H1 (cell line): ENCODE measurements around the gene PLCB1. TPM values are rescaled to one million over a fixed set of nuclear protein-coding genes. Genes with fewer than 3 reads are reported as not detected.

Experiments
- CTCF ChIA-PET: fragments of 300-600 bp; sonication (Branson Sonifier 250); formaldehyde crosslinking; loops from one replicate; lab custom pipeline; 2021; ENCODE audit not compliant: partially characterized antibody; lab: Charles Lee
- POLR2A ChIA-PET: fragments of 300-600 bp; sonication (Branson Sonifier 250); formaldehyde crosslinking; loops from one replicate; lab custom pipeline; 2021; ENCODE audit warnings: inconsistent platforms; ENCODE audit not compliant: partially characterized antibody; lab: Charles Lee
- DNase-seq, 2 experiments: peaks; one replicate each; pipeline versions ENCODE4 v3.0.0 to v3.0.0-alpha.2; 2010 to 2022; ENCODE audit warnings: low spot score in 2 of 2, low read depth in 1 of 2, mixed read lengths in 1 of 2
- FAIRE-seq: peaks from 2 replicates; lab custom pipeline; 2011; peaks lifted over from hg19 to GRCh38; lab: Jason Lieb, UNC
- H2AFZ ChIP-seq: 2 replicates; pipeline ENCODE4 v1.8.1; 2012; ENCODE audit warnings: low read length, inconsistent platforms
- H2AK5ac ChIP-seq: 2 replicates; pipeline ENCODE4 v1.6.1; 2013; ENCODE audit warnings: low read depth, low read length
- H2BK120ac ChIP-seq: replicated peaks from 2 replicates; pipeline ENCODE3; 2013; ENCODE audit warnings: low read depth, low read length, inconsistent platforms
- H2BK12ac ChIP-seq: 2 replicates; pipeline ENCODE4 v1.6.1; 2013; ENCODE audit warnings: low read depth, low read length
- H2BK15ac ChIP-seq: 2 replicates; pipeline ENCODE4 v1.6.1; 2013; ENCODE audit warnings: low read length
- H2BK20ac ChIP-seq: 2 replicates; pipeline ENCODE4 v1.6.1; 2013; ENCODE audit warnings: low read length
- H2BK5ac ChIP-seq: 2 replicates; pipeline ENCODE4 v1.6.1; 2013; ENCODE audit warnings: low read depth, low read length
- H3K14ac ChIP-seq: 2 replicates; pipeline ENCODE4 v1.6.1; 2013; ENCODE audit warnings: inconsistent platforms; ENCODE audit not compliant: insufficient read length
- H3K18ac ChIP-seq: 2 replicates; pipeline ENCODE4 v1.6.1; 2013; ENCODE audit warnings: low read length; ENCODE audit errors: extremely low read depth
- H3K23ac ChIP-seq: 2 replicates; pipeline ENCODE4 v1.6.1; 2013; ENCODE audit warnings: inconsistent platforms; ENCODE audit not compliant: insufficient read length
- H3K23me2 ChIP-seq: 2 replicates; pipeline ENCODE4 v1.6.1; 2013; ENCODE audit warnings: low read depth, low read length
- H3K27ac ChIP-seq: 2 replicates; pipeline ENCODE4 v1.6.1; 2011; ENCODE audit warnings: low read depth, low read length, inconsistent platforms
- H3K27me3 ChIP-seq, 4 experiments: replicated peaks in 1 of 4; 1 replicate in 1 of 4; 2 replicates in 3 of 4; pipeline versions ENCODE4 v1.6.1 to v1.8.1; 2011 to 2013; ENCODE audit warnings: low read length in 3 of 4, mild to moderate bottlenecking in 3 of 4, inconsistent platforms in 2 of 4, mixed read lengths in 2 of 4, moderate library complexity in 1 of 4; ENCODE audit not compliant: control insufficient read depth in 3 of 4, insufficient read depth in 3 of 4; ENCODE audit errors: extremely low read depth in 1 of 4
- H3K36me3 ChIP-seq, 4 experiments: 2 replicates each; pipeline versions ENCODE4 v1.6.1 to v1.8.1; 2011 to 2013; ENCODE audit warnings: mild to moderate bottlenecking in 4 of 4, low read length in 3 of 4, moderate library complexity in 2 of 4, control low read depth in 1 of 4, inconsistent platforms in 1 of 4; ENCODE audit not compliant: insufficient read depth in 4 of 4, control insufficient read depth in 2 of 4
- H3K4ac ChIP-seq: replicated peaks from 2 replicates; pipeline ENCODE3; 2013; ENCODE audit warnings: low read length, low read depth, mixed read lengths, inconsistent platforms; ENCODE audit not compliant: insufficient read length
- H3K4me1 ChIP-seq, 4 experiments: replicated peaks in 1 of 4; 1 replicate in 1 of 4; 2 replicates in 3 of 4; pipeline versions ENCODE4 v1.6.1 to v1.8.1; 2011 to 2013; ENCODE audit warnings: low read length in 3 of 4, inconsistent platforms in 2 of 4, mixed read lengths in 1 of 4; ENCODE audit not compliant: insufficient read depth in 4 of 4, control insufficient read depth in 3 of 4
- H3K4me2 ChIP-seq, 2 experiments: 2 replicates each; pipeline versions ENCODE4 v1.6.1 to v1.8.1; 2011 to 2013; ENCODE audit warnings: low read depth in 2 of 2, low read length in 2 of 2, control low read depth in 1 of 2, inconsistent platforms in 1 of 2, mild to moderate bottlenecking in 1 of 2; ENCODE audit not compliant: insufficient read depth in 1 of 2
- H3K4me3 ChIP-seq, 4 experiments: fragments of 200-600, 300-600 bp in 1 of 4; sonication (generic), shearing (Covaris generic), sonication (Bioruptor Twin) in 1 of 4; 2 replicates each; pipeline versions ENCODE4 v1.5.1 to v1.8.1; 2011 to 2016; ENCODE audit warnings: low read length in 4 of 4, low read depth in 3 of 4, control low read depth in 2 of 4, inconsistent platforms in 2 of 4, mild to moderate bottlenecking in 2 of 4, mixed read lengths in 1 of 4, moderate library complexity in 1 of 4; ENCODE audit not compliant: insufficient read depth in 2 of 4; ENCODE audit errors: extremely low read depth in 1 of 4
- H3K56ac ChIP-seq: replicated peaks from 2 replicates; pipeline ENCODE3; 2013; ENCODE audit warnings: low read depth, mild to moderate bottlenecking, mixed read lengths, low read length, inconsistent platforms; ENCODE audit not compliant: insufficient read length
- H3K79me1 ChIP-seq: 2 replicates; pipeline ENCODE4 v1.6.1; 2013; ENCODE audit warnings: low read depth, low read length, control low read depth
- H3K79me2 ChIP-seq, 2 experiments: 2 replicates each; pipeline versions ENCODE4 v1.6.1 to v1.8.1; 2012 to 2013; ENCODE audit warnings: low read length in 2 of 2, mild to moderate bottlenecking in 2 of 2, inconsistent platforms in 1 of 2; ENCODE audit not compliant: insufficient read depth in 2 of 2, control insufficient read depth in 1 of 2
- H3K9ac ChIP-seq, 4 experiments: replicated peaks in 1 of 4; 1 replicate in 1 of 4; 2 replicates in 3 of 4; pipeline versions ENCODE4 v1.6.1 to v1.8.1; 2011 to 2013; ENCODE audit warnings: low read depth in 3 of 4, low read length in 3 of 4, control low read depth in 2 of 4, mild to moderate bottlenecking in 2 of 4, moderate library complexity in 2 of 4, inconsistent platforms in 1 of 4; ENCODE audit errors: extremely low read depth in 1 of 4
- H3K9me3 ChIP-seq, 2 experiments: 2 replicates each; pipeline versions ENCODE4 v1.6.1 to v1.8.1; 2012 to 2013; ENCODE audit warnings: mild to moderate bottlenecking in 2 of 2, moderate library complexity in 2 of 2, control low read depth in 1 of 2, inconsistent platforms in 1 of 2, low read depth in 1 of 2, low read length in 1 of 2, mixed read lengths in 1 of 2; ENCODE audit not compliant: insufficient read depth in 2 of 2
- H4K20me1 ChIP-seq, 2 experiments: replicated peaks in 1 of 2; 2 replicates each; pipeline versions ENCODE3 to v1.8.1; 2011 to 2013; ENCODE audit warnings: inconsistent platforms in 2 of 2, low read length in 2 of 2, mild to moderate bottlenecking in 1 of 2; ENCODE audit not compliant: insufficient read depth in 2 of 2, control insufficient read depth in 1 of 2
- H4K5ac ChIP-seq: 2 replicates; pipeline ENCODE4 v1.6.1; 2013; ENCODE audit warnings: low read length, low read depth, mixed read lengths, inconsistent platforms; ENCODE audit not compliant: insufficient read length
- H4K8ac ChIP-seq: 2 replicates; pipeline ENCODE4 v1.8.0; 2013; ENCODE audit warnings: mild to moderate bottlenecking, moderate library complexity, low read length, inconsistent platforms; ENCODE audit not compliant: insufficient read depth; ENCODE audit errors: extremely low read depth
- H4K91ac ChIP-seq: replicated peaks from 2 replicates; pipeline ENCODE3; 2013; ENCODE audit warnings: low read length, mixed read lengths, inconsistent platforms; ENCODE audit not compliant: insufficient read length
- CTBP2 ChIP-seq: IDR thresholded peaks from 2 replicates; pipeline ENCODE4 v1.7.0; 2011; ENCODE audit warnings: borderline replicate concordance, mild to moderate bottlenecking, moderate library complexity, mixed read lengths, low read length; ENCODE audit not compliant: insufficient read depth, insufficient read length
- KDM4A ChIP-seq: IDR thresholded peaks from one replicate; pipeline ENCODE4 v1.7.1; 2012; ENCODE audit warnings: low read depth, mild to moderate bottlenecking, moderate library complexity, low read length, inconsistent platforms; ENCODE audit not compliant: severe bottlenecking
- WGBS, 2 experiments: shearing (Covaris generic) in 1 of 2; methylation state at CpG; one replicate each; pipeline versions ENCODE4 v1.1.6 to v1.1.7; 2013 to 2015; ENCODE audit warnings: low lambda C conversion rate in 2 of 2, mixed read lengths in 2 of 2, inconsistent platforms in 1 of 2, low coverage in 1 of 2, missing lambda C conversion rate in 1 of 2; ENCODE audit not compliant: insufficient replicate concordance in 2 of 2, insufficient coverage in 1 of 2, insufficient read length in 1 of 2; ENCODE audit errors: extremely low coverage in 1 of 2, missing lambda C conversion rate in 1 of 2; 5-methylcytosine and 5-hydroxymethylcytosine counted together
- polyA plus RNA-seq, 7 experiments: library from polyadenylated mRNA; depleted of rRNA in 3 of 7; stranded (reverse) in 5 of 7; unstranded in 2 of 7; fragments of >200 nt in 5 of 7; fragments of 200-250 nt in 2 of 7; gene quantifications; 1 replicate in 5 of 7; 2 replicates in 1 of 7; 4 replicates in 1 of 7; pipeline versions ENCODE4 v1.2.1 to v1.2.3, GENCODE V29; 2011 to 2013; ENCODE audit warnings: missing spikeins in 2 of 7, mixed read lengths in 2 of 7
- total RNA-seq: library from RNA; stranded (reverse); fragmentation: NEBNext Ultra II Directional; extraction: Animal tissue kit (Norgen Biotek cat#: 25700); gene quantifications from 2 replicates; pipeline ENCODE4 v1.2.1, GENCODE V29; 2021

PLCB1 gene
- total and polyA plus RNA-seq, 2 of the 8 experiments (the other 6 are each of a cell fraction or from before 2014, with no cell fraction given), result 2.6 to 9.1 TPM

DNA sequence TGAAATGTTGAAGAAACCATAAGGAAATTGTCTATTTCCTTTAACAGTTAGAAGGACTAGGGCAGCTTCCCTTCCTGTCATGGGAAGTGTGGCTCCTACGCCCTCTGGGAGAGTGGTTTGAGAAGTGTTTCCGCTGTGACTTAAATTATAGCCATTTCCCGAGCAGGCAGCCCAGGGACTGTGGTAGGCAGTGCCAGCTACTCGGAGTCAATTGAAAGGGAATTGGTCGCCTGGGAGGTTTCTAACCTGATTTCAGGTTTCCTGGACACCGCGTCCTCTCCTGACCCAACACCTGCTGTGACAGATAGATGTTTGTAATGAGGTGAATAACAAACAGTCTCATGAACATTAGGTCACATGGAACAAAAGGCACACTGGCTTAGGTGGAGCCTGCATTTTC is 680.8 kb downstream of the PLCB1 start:
- no peak overlapping the region; the same call in 1 of the 2 replicates for H3K18ac ChIP-seq
- no peak overlapping the region for H2BK20ac ChIP-seq
- no peaks in the 10 kb centered on the region for H3K9me3 ChIP-seq
- H2BK15ac ChIP-seq, result no peak overlapping the region
- no peak overlapping the region for H3K4ac ChIP-seq
- H2AK5ac ChIP-seq, result no peak overlapping the region
- H4K8ac ChIP-seq, result no peak overlapping the region
- H3K9ac ChIP-seq, result no peak overlapping the region
- no peak overlapping the region for H3K56ac ChIP-seq
- WGBS, 2 experiments, result 48% methylated on average over 7 of the region's 7 CpGs; no CpG with 5 or more reads in 1 of the 2 experiments
- H4K5ac ChIP-seq, result no peak overlapping the region
- no peak overlapping the region for H4K91ac ChIP-seq
- H3K4me3 ChIP-seq, result no peak overlapping the region
- H2BK12ac ChIP-seq, result no peak overlapping the region; the same call in 1 of the 2 replicates
- no peaks in the 10 kb centered on the region for H4K20me1 ChIP-seq
- H3K23me2 ChIP-seq, result no peaks in the 10 kb centered on the region; the same call in 1 of the 2 replicates
- H2BK120ac ChIP-seq, result no peak overlapping the region
- H3K27me3 ChIP-seq, result no peaks in the 10 kb centered on the region
- H2AFZ ChIP-seq, result no peak overlapping the region
- no peaks in the 10 kb centered on the region for H3K79me2 ChIP-seq
- no peaks in the 10 kb centered on the region for H3K79me1 ChIP-seq
- 0 out of 2 replicates have a peak overlapping the region, but pooled peaks have one; percentile 14 for H2BK5ac ChIP-seq
- H3K14ac ChIP-seq, result no peak overlapping the region
- H3K4me1 ChIP-seq, result peaks cover 3 to 25% (median 22%) of the 10 kb centered on the region in 4 experiments
- H3K4me2 ChIP-seq, result peak overlapping the region; percentile 0 to 54; a peak in 2 of 4 replicates
- POLR2A ChIA-PET, result no interaction called here
- H3K27ac ChIP-seq, result no peak overlapping the region
- CTCF ChIA-PET, result interaction anchor here (0.5 to 1.9 kb wide), 12 partner anchors 9 to 581 kb away, joined by 3 to 7 read pairs (median 4); no protein-coding TSS in a partner anchor
- no peaks in the 10 kb centered on the region for H3K36me3 ChIP-seq
- no peak overlapping the region for H3K23ac ChIP-seq
- TF ChIP-seq KDM4A (no peak), CTBP2 (no peak)
- no peak for FAIRE-seq
- peak; percentile 21 to 53 for DNase-seq
